ENCODE measurements around the gene ZSWIM1.

ZSWIM1 gene

GRCh38 chr20:45933266-45934045 is 52.4 kb downstream of the ZSWIM1 start:
- peak; percentile 57 for DNase-seq

- no peak for DNase-seq
Measured at GRCh38 chr20:45934046-45934585, 53.1 kb downstream of the ZSWIM1 start.

Measured in activated naive CD4-positive, alpha-beta T cell treated with Interleukin-2 at 50 U/mL for 16 hours (primary cell).